GM23338 (cell line): ENCODE results near the gene TRAF1. TPM values are rescaled to one million over a fixed set of nuclear protein-coding genes. Genes with fewer than 3 reads are reported as not detected.

ENCODE experiments used
- ATAC-seq: fragments of 200-7000 bp; cut with Tn5 transposase; 3 replicates; pipeline ENCODE4 v1.9.1; 2020
- DNase-seq: peaks from one replicate; pipeline ENCODE4 v3.0.0-alpha.2; 2015; ENCODE audit warnings: low spot score
- H2AFZ ChIP-seq: fragments of 200-600 bp; sonication (generic); 2 replicates; pipeline ENCODE4 v1.8.0; 2016; ENCODE audit warnings: antibody characterized with exemption, mild to moderate bottlenecking, moderate library complexity
- H3F3A ChIP-seq: fragments of 200-600 bp; sonication (generic); replicated peaks from 2 replicates; pipeline ENCODE4 v1.8.0; 2017; ENCODE audit warnings: antibody characterized with exemption, mixed run types, low read depth
- H3K27ac ChIP-seq: fragments of 200-600 bp; sonication (generic); 2 replicates; pipeline ENCODE4 v1.6.1; 2016; ENCODE audit warnings: low read depth
- H3K27me3 ChIP-seq: fragments of 200-600 bp; sonication (generic); 2 replicates; pipeline ENCODE4 v1.8.0; 2016; ENCODE audit warnings: mild to moderate bottlenecking, mixed run types, moderate library complexity; ENCODE audit not compliant: insufficient read depth
- H3K36me3 ChIP-seq: fragments of 200-600 bp; sonication (generic); 2 replicates; pipeline ENCODE4 v1.8.0; 2016; ENCODE audit warnings: mild to moderate bottlenecking; ENCODE audit not compliant: insufficient read depth
- H3K4me1 ChIP-seq: fragments of 200-600 bp; sonication (generic); 2 replicates; pipeline ENCODE4 v1.8.0; 2016; ENCODE audit warnings: mild to moderate bottlenecking, moderate library complexity; ENCODE audit not compliant: insufficient read depth
- H3K4me2 ChIP-seq: fragments of 200-600 bp; sonication (generic); 2 replicates; pipeline ENCODE4 v1.7.1; 2017; ENCODE audit warnings: mixed run types
- H3K4me3 ChIP-seq: fragments of 200-600 bp; sonication (generic); 2 replicates; pipeline ENCODE4 v1.6.1; 2016; ENCODE audit warnings: mixed run types
- H3K79me2 ChIP-seq: fragments of 200-600 bp; sonication (generic); replicated peaks from 2 replicates; pipeline ENCODE4 v1.8.0; 2017; ENCODE audit warnings: mild to moderate bottlenecking; ENCODE audit not compliant: insufficient read depth
- H3K9me2 ChIP-seq: fragments of 200-600 bp; sonication (generic); 2 replicates; pipeline ENCODE4 v1.8.0; 2017; ENCODE audit not compliant: insufficient read depth
- H4K20me1 ChIP-seq: fragments of 200-600 bp; sonication (generic); replicated peaks from 2 replicates; pipeline ENCODE4 v1.8.0; 2017; ENCODE audit warnings: mild to moderate bottlenecking; ENCODE audit not compliant: insufficient read depth
- H3K27ac Mint-ChIP-seq: 2 replicates; pipeline ENCODE4 v1.8.0; 2020; ENCODE audit warnings: inconsistent platforms, mild to moderate bottlenecking, moderate library complexity, mixed read lengths
- H3K27me3 Mint-ChIP-seq: 3 replicates; pipeline ENCODE4 v1.8.0; 2022; ENCODE audit warnings: low read depth, mild to moderate bottlenecking, moderate library complexity, mixed read lengths, inconsistent platforms; ENCODE audit not compliant: insufficient read depth, poor library complexity
- H3K36me3 Mint-ChIP-seq: 3 replicates; pipeline ENCODE4 v1.8.0; 2021; ENCODE audit warnings: low read depth, mild to moderate bottlenecking, inconsistent platforms, moderate library complexity, mixed read lengths
- H3K4me1 Mint-ChIP-seq: 3 replicates; pipeline ENCODE4 v1.8.0; 2020; ENCODE audit warnings: mild to moderate bottlenecking, inconsistent platforms, mixed read lengths
- H3K4me3 Mint-ChIP-seq: 3 replicates; pipeline ENCODE4 v1.8.0; 2021; ENCODE audit warnings: moderate library complexity, mild to moderate bottlenecking, inconsistent platforms, mixed read lengths
- H3K9me3 Mint-ChIP-seq: 3 replicates; pipeline ENCODE4 v1.8.0; 2020; ENCODE audit warnings: moderate library complexity, mild to moderate bottlenecking, inconsistent platforms, mixed read lengths
- CREB1 ChIP-seq: fragments of 250-450 bp; sonication (Bioruptor Pico); IDR thresholded peaks from 2 replicates; pipeline ENCODE4 v1.5.0; 2020; ENCODE audit warnings: low read depth, mild to moderate bottlenecking, moderate library complexity
- CTCF ChIP-seq, 2 experiments: fragments of 200-600 bp in 1 of 2; sonication (generic) in 1 of 2; conservative IDR thresholded peaks; 2 replicates each; pipeline versions ENCODE4 v1.5.1 to v1.6.1; 2016 to 2017; ENCODE audit warnings: antibody characterized with exemption in 2 of 2, low read depth in 2 of 2, mild to moderate bottlenecking in 2 of 2, moderate library complexity in 1 of 2
- EZH2 ChIP-seq: fragments of 200-600 bp; sonication (generic); IDR thresholded peaks from one replicate; pipeline ENCODE4 v1.8.0; 2017; ENCODE audit warnings: antibody characterized with exemption, mild to moderate bottlenecking, low read depth; ENCODE audit not compliant: unreplicated experiment
- EZH2phosphoT487 ChIP-seq: fragments of 200-600 bp; sonication (generic); IDR thresholded peaks from one replicate; pipeline ENCODE4 v1.8.1; 2018; ENCODE audit warnings: antibody characterized with exemption; ENCODE audit not compliant: unreplicated experiment
- JUNB ChIP-seq: IDR thresholded peaks from one replicate; pipeline ENCODE4 v1.6.1; 2016; ENCODE audit warnings: antibody characterized with exemption; ENCODE audit not compliant: unreplicated experiment
- NANOG ChIP-seq: IDR thresholded peaks from 2 replicates; pipeline ENCODE4 v1.6.1; 2016; ENCODE audit warnings: antibody characterized with exemption, borderline replicate concordance
- POLR2AphosphoS5 ChIP-seq: IDR thresholded peaks from 2 replicates; pipeline ENCODE4 v1.6.1; 2016; ENCODE audit warnings: antibody characterized with exemption, low read depth
- ZNF331 ChIP-seq: fragments of 250-450 bp; sonication (Bioruptor Pico); IDR thresholded peaks from 2 replicates; pipeline ENCODE4 v1.5.0; 2020; ENCODE audit warnings: low read depth, mild to moderate bottlenecking, moderate library complexity
- polyA plus RNA-seq: library from polyadenylated mRNA; unstranded; fragments of >200 nt; fragmentation: Nextera tagmentation; extraction: Ambion mirVana; gene quantifications from 2 replicates; pipeline ENCODE4 v1.2.1, GENCODE V29; 2016
- total RNA-seq: library from RNA; depleted of rRNA; stranded (reverse); fragments of >200 nt; shearing (Covaris generic); gene quantifications from 2 replicates; pipeline ENCODE4 v1.2.3, GENCODE V29; 2014
- TF ChIP-seq, protein P1 (sequence below): fragments of 250-450 bp; sonication (Bioruptor Pico); IDR thresholded peaks from 2 replicates; pipeline ENCODE4 v1.5.0; 2020; ENCODE audit warnings: mild to moderate bottlenecking, moderate library complexity
- TF ChIP-seq, protein P2 (sequence below): IDR thresholded peaks from 2 replicates; pipeline ENCODE4 v1.6.1; 2016; ENCODE audit warnings: antibody characterized with exemption

The TRAF1 gene
- total and polyA plus RNA-seq, 2 experiments from 2014 or later: 0.39 to 1.4 TPM

DNA sequence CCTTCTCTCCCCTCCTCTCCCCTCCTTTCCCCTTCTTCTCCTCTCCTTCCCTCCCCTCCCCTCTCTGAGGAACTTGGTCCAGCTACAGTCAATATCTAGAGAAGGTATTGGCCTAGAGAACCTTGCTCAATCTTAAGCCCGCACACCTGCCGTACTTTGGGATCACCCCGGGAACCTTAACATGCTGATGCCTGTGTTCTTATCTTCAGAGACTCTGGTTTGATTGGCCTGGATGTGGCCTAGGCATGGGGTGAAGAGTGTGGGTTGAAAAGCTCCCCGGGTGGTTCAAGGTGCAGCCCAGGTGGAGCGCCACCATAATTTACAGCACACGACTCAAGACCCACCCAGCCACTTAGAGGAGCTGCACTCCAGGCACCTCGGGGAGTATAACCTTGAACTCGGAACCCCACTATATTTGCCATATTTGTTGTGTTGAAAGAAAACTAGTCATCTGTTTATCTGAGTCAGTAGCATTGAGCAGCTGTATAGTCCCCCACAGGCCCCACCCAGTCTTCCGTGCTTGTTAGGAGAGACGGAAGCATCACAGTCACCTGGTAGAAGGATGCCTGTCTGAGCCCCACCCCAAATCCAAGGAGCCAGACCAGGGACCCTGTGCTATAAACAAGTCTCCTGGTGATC is 35.2 kb downstream of the TRAF1 start:
- Mint-ChIP-seq H3K4me1 (peaks cover 15% of the 10 kb centered on the region), H3K4me3 (no peak overlapping the region), H3K27me3 (peaks cover 17% of the 10 kb centered on the region), H3K27ac (no peak overlapping the region; the same call in 1 of the 2 replicates), H3K36me3 (no peaks in the 10 kb centered on the region), H3K9me3 (no peaks in the 10 kb centered on the region)
- Histone ChIP-seq H3K27ac (no peak overlapping the region), H3K4me3 (no peak overlapping the region), H2AFZ (peak overlapping the region; percentile 85), H3K27me3 (peaks cover 21% of the 10 kb centered on the region), H3K36me3 (no peaks in the 10 kb centered on the region), H3K9me2 (no peaks in the 10 kb centered on the region), H3K4me2 (no peak overlapping the region), H4K20me1 (no peaks in the 10 kb centered on the region), H3K4me1 (peaks cover 6% of the 10 kb centered on the region; the same call in 1 of the 2 replicates), H3K79me2 (no peaks in the 10 kb centered on the region), H3F3A (peaks cover 8% of the 10 kb centered on the region)
- ATAC-seq (no peak), DNase-seq (no peak)
- TF ChIP-seq JUNB: no peak

DNA sequence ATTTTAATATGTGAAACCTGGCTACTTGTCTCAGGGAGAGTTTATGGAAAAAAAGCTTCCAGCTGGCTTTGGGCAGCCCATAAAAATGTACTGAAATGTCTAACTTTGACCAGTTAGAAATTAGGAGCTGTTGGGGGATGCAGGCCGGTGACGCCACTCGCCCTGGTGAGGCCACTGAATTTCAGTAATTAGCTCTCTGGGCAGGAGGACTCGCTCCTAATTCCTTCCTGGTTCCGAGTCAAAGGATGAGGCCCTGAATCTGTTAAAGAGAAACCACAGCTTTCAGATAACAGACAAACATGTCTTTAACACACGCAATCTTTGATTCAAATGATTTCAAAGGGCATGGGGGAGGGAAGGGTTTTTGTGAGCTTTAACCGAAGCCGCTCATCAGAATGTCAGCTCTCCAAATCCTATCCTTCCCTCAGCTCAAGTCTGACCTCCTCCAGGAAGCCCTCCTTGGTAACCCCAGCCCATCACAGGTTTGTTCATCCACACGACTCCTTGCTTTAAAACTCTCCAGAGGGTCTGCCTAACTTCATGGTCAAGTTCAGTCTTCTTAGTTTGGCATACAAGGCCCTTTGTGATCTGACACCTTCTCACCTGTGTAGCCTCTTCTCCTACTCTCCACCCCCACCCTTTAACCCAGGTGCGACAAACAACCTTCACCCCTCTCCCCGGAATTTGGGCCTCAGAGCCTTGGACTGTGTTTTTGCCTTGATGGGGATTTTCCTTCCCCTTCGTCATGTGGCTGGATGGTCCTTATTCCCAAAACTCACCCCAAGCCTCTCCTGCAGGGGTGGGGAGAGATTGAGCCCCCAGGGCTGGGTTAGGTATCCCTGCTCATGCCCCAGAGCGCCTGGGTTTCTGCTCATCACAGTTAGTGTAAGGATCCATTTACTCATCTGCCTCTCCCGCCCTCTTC is 36.0 kb downstream of the TRAF1 start:
- DNase-seq (no peak), ATAC-seq (no peak)
- Histone ChIP-seq H3K4me2 (no peak overlapping the region), H3K27ac (no peak overlapping the region), H3K79me2 (no peaks in the 10 kb centered on the region), H3K9me2 (no peaks in the 10 kb centered on the region), H3K36me3 (no peaks in the 10 kb centered on the region), H3K4me3 (no peak overlapping the region), H2AFZ (peak overlapping the region; percentile 11), H3K27me3 (peaks cover 21% of the 10 kb centered on the region), H3K4me1 (peaks cover 6% of the 10 kb centered on the region; the same call in 1 of the 2 replicates), H3F3A (peaks cover 8% of the 10 kb centered on the region; the same call in 1 of the 2 replicates), H4K20me1 (no peaks in the 10 kb centered on the region)
- Mint-ChIP-seq H3K4me3 (no peak overlapping the region), H3K27ac (no peak overlapping the region), H3K27me3 (peaks cover 19% of the 10 kb centered on the region), H3K4me1 (peaks cover 20% of the 10 kb centered on the region), H3K9me3 (no peaks in the 10 kb centered on the region), H3K36me3 (no peaks in the 10 kb centered on the region)
- TF ChIP-seq NANOG (no peak), EZH2 (no peak), POLR2AphosphoS5 (no peak), ZNF331 (CRISPR knock-in tag) (no peak), JUNB (no peak), EZH2phosphoT487 (no peak), CTCF (conservative IDR thresholded peaks at IDR 0.05; ENCODE audit: low read depth in 2 of 2) (no peak), CREB1 (no peak)
- TF ChIP-seq, protein P1, sequence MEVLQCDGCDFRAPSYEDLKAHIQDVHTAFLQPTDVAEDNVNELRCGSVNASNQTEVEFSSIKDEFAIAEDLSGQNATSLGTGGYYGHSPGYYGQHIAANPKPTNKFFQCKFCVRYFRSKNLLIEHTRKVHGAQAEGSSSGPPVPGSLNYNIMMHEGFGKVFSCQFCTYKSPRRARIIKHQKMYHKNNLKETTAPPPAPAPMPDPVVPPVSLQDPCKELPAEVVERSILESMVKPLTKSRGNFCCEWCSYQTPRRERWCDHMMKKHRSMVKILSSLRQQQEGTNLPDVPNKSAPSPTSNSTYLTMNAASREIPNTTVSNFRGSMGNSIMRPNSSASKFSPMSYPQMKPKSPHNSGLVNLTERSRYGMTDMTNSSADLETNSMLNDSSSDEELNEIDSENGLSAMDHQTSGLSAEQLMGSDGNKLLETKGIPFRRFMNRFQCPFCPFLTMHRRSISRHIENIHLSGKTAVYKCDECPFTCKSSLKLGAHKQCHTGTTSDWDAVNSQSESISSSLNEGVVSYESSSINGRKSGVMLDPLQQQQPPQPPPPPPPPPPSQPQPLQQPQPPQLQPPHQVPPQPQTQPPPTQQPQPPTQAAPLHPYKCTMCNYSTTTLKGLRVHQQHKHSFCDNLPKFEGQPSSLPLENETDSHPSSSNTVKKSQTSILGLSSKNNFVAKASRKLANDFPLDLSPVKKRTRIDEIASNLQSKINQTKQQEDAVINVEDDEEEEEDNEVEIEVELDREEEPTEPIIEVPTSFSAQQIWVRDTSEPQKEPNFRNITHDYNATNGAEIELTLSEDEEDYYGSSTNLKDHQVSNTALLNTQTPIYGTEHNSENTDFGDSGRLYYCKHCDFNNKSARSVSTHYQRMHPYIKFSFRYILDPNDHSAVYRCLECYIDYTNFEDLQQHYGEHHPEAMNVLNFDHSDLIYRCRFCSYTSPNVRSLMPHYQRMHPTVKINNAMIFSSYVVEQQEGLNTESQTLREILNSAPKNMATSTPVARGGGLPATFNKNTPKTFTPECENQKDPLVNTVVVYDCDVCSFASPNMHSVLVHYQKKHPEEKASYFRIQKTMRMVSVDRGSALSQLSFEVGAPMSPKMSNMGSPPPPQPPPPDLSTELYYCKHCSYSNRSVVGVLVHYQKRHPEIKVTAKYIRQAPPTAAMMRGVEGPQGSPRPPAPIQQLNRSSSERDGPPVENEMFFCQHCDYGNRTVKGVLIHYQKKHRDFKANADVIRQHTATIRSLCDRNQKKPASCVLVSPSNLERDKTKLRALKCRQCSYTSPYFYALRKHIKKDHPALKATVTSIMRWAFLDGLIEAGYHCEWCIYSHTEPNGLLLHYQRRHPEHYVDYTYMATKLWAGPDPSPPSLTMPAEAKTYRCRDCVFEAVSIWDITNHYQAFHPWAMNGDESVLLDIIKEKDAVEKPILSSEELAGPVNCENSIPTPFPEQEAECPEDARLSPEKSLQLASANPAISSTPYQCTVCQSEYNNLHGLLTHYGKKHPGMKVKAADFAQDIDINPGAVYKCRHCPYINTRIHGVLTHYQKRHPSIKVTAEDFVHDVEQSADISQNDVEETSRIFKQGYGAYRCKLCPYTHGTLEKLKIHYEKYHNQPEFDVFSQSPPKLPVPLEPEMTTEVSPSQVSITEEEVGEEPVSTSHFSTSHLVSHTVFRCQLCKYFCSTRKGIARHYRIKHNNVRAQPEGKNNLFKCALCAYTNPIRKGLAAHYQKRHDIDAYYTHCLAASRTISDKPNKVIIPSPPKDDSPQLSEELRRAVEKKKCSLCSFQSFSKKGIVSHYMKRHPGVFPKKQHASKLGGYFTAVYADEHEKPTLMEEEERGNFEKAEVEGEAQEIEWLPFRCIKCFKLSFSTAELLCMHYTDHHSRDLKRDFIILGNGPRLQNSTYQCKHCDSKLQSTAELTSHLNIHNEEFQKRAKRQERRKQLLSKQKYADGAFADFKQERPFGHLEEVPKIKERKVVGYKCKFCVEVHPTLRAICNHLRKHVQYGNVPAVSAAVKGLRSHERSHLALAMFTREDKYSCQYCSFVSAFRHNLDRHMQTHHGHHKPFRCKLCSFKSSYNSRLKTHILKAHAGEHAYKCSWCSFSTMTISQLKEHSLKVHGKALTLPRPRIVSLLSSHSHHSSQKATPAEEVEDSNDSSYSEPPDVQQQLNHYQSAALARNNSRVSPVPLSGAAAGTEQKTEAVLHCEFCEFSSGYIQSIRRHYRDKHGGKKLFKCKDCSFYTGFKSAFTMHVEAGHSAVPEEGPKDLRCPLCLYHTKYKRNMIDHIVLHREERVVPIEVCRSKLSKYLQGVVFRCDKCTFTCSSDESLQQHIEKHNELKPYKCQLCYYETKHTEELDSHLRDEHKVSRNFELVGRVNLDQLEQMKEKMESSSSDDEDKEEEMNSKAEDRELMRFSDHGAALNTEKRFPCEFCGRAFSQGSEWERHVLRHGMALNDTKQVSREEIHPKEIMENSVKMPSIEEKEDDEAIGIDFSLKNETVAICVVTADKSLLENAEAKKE: no peak
- TF ChIP-seq, protein P2, sequence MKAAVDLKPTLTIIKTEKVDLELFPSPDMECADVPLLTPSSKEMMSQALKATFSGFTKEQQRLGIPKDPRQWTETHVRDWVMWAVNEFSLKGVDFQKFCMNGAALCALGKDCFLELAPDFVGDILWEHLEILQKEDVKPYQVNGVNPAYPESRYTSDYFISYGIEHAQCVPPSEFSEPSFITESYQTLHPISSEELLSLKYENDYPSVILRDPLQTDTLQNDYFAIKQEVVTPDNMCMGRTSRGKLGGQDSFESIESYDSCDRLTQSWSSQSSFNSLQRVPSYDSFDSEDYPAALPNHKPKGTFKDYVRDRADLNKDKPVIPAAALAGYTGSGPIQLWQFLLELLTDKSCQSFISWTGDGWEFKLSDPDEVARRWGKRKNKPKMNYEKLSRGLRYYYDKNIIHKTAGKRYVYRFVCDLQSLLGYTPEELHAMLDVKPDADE: no peak
